Measurements from ENCODE around the gene RBM19.

DNA sequence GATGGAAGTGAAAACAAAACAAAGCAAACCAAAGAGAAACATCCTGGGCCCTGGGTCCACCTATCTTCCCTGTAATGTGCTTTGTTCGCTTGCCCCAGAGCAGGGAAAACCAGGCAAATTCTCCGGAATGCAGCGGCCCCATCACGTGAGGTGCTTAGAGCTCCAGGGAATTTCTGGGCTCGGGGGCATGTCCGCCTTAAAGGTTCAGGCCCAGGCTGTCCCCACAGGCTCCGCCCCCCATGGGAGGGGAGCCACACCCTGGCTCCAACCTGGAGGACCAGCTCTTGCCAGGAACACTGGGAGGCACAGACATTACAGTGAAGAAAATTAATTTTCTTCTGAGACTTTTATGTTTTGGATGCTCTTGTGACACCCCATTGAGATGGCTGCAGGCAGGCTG is 69.9 kb downstream of the RBM19 start:
- TF ChIP-seq RFX5 (IDR thresholded peaks at IDR 0.05), result no peak
- TF ChIP-seq, protein P1, sequence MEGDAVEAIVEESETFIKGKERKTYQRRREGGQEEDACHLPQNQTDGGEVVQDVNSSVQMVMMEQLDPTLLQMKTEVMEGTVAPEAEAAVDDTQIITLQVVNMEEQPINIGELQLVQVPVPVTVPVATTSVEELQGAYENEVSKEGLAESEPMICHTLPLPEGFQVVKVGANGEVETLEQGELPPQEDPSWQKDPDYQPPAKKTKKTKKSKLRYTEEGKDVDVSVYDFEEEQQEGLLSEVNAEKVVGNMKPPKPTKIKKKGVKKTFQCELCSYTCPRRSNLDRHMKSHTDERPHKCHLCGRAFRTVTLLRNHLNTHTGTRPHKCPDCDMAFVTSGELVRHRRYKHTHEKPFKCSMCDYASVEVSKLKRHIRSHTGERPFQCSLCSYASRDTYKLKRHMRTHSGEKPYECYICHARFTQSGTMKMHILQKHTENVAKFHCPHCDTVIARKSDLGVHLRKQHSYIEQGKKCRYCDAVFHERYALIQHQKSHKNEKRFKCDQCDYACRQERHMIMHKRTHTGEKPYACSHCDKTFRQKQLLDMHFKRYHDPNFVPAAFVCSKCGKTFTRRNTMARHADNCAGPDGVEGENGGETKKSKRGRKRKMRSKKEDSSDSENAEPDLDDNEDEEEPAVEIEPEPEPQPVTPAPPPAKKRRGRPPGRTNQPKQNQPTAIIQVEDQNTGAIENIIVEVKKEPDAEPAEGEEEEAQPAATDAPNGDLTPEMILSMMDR (IDR thresholded peaks at IDR 0.05), result no peak

Measured in A549 (cell line).